Measurements from ENCODE around the gene RGS6.

GRCh38 chr14:72141084-72141483, 208.9 kb downstream of the RGS6 start:
- TF ChIP-seq CTCF (IDR thresholded peaks at IDR 0.05; ENCODE audit: low read depth, low read length, missing input control) (no peak), GABPA (IDR thresholded peaks at IDR 0.05 in 1 of 2, conservative IDR thresholded peaks at IDR 0.05 in 1 of 2) (no peak), REST (IDR thresholded peaks at IDR 0.05) (no peak), MAX (IDR thresholded peaks at IDR 0.05) (no peak), TAF1 (conservative IDR thresholded peaks at IDR 0.05) (no peak), YY1 (IDR thresholded peaks at IDR 0.05) (no peak), HNF4A (conservative IDR thresholded peaks at IDR 0.05) (no peak)
